Suppressor macrophage treated with lipopolysaccharide for 4 hours (primary cell): ENCODE data around the gene ZMYM4.
A peak's percentile ranks its signal among the peaks of the same experiment; 100 is the strongest.
"Not testable (repeated sequence)": the region's sequence is repeated elsewhere in the genome, so short reads cannot be mapped to it uniquely, and the experiment has no call there.

ENCODE experiments used
- DNase-seq: peaks from one replicate; pipeline ENCODE4 v3.0.0-alpha.2; 2020

ZMYM4 gene

DNA sequence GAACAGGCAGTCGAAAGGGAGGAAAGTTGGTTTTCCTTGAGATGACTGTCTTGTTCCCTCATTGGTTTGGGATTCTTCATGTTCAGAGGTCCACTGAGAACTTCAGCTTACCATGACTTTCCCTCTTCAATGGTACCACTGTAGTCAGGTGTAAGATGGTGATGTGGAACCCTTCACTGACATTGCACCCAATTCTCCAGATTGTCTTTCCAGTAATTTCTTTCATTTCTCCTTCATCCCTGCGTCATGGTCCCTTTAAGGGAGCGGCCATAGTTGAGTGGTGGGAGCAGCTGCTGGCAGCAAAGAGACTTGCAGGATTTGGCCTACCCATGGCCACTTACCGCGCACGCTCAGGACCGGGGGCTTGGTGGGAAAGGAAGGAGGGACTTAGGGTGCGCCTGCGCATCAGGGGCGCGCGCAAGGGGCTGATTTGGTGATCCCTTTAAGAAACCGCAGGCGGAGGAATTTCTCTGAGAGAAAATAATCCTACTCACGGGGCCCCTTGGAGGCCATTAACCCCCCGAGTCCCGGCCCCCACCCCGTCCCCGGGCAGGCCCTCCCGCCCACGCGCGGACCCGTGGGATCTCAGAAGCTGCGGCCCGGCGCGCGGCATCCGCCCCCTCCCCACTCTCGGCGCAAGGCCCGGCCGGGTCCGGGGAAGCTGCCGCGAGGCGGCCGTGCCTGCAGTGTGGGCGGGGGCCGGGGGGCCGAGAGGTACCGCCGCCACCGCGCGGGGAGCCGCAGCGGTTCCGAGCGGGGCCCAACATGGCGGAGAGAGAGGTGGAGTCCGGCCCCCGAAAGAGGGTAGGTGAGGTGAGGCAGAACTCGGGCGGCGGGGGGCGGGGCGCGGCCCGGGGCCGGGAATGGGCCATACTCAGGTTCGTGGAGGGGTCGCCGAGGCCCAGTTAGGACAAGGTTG lies at the start of gene ZMYM4:
Gene ZMYM4, plus strand, starts transcription at position 428 of the 919 bp plus-strand sequence. Its CDS starts 338 bp downstream, at position 766.
- DNase-seq, result peak; percentile 98

GRCh38 chr1:35220976-35221375 lies 47.5 kb upstream of the ZMYM4 start:
- no peak for DNase-seq

- no peak for DNase-seq
These were observed 46.0 kb upstream of the ZMYM4 start for GRCh38 chr1:35222322-35223083.

GRCh38 chr1:35223084-35223630 lies 45.4 kb upstream of the ZMYM4 start:
- no peak for DNase-seq

GRCh38 chr1:35226546-35226945 lies 42.0 kb upstream of the ZMYM4 start:
- no peak for DNase-seq

DNA sequence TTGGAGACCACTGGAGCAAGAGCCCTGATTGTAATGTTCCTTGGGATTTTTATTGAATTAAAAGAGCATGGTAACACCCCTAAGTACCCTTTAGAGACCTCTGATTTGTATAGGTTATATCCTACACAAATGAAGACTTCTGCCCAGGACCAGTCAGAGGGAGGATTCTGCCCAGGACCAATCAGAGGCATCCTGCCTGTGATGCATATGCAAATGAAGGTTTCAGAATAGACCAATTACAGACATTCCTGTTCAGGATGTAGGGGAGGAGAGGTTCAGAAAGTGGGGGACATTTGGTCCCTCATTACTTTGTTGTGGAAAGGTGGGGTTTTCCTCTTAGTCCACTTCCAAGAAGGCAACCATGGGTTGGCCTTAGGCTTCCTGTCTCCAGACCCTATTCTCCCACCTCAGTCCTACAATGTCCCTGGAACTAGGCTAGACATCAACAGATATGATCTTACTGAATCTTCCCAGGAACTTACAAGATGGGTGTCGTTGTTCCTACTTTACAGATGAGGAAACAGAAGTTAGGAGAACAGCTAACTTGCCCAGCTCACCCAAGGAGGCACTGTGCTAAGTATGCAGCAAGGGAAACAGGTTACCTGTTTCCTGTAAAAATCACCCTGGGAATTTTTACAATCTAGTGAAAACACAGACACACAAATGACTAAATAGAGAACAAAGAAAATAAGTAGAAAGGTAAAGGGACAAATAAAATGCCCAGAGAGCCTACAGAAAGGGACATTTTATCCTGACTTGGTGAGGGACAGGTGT lies 38.7 kb upstream of the ZMYM4 start:
- DNase-seq, result no peak

DNA sequence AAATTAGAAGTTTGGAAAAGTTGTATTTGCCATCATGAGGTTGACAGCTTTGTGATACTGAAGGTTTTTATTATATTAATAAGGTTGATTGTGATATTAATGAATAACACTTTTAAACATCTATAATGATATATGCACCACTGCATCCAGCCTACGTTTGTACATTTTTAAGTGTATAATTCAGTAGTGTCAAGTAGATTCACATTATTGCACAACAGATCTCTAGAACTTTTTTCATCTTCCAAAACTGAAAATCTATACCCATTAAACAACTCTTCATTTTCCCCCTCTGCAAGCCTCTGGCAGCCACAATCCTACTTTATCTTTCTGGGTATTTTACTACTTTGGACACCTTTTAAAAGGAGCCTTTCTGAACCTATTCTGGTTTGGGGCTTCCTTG lies 37.2 kb upstream of the ZMYM4 start:
- no peak for DNase-seq

DNA sequence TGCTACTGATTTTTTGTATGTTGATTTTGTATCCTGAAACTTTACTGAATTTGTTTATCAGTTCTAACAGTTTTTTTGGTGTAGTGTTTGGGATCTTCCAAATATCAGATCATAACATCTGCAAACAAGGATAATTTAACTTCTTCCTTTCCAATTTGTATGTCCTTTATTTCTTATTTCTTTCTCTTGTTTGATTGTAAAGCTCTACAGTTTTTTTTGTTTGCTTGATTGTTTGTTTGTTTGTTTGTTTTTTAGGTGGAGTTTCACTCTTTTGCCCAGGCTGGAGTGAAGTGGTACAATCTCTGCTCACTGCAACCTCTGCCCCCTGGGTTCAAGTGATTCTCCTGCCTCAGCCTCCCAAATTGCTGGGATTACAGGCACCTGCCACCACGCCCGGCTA lies 31.7 kb upstream of the ZMYM4 start:
- not testable (repeated sequence) for DNase-seq

DNA sequence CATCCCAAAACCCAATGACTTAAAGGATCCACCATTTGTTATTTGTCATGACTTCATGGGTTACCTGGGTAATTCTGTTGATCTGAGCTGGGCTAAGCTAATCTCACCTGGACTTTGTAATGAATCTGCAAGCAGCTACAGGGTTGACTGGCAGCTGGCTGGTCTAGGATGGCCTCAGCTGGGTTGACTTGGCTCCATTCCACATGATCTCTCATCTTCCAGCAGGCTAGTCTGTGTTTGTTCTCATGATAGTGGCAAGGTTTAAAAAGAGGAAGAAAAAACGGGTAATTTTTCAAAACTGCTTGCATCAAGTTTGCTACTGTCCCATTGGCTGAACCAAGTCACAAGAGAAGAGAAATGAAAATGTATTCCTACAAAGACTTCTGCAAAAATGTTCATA lies 24.8 kb upstream of the ZMYM4 start:
- DNase-seq, result peak; percentile 84

- DNase-seq, result no peak
These were observed 21.3 kb upstream of the ZMYM4 start for GRCh38 chr1:35247256-35247655.

- no peak for DNase-seq
These were observed 14.6 kb upstream of the ZMYM4 start for GRCh38 chr1:35253941-35254340.

DNA sequence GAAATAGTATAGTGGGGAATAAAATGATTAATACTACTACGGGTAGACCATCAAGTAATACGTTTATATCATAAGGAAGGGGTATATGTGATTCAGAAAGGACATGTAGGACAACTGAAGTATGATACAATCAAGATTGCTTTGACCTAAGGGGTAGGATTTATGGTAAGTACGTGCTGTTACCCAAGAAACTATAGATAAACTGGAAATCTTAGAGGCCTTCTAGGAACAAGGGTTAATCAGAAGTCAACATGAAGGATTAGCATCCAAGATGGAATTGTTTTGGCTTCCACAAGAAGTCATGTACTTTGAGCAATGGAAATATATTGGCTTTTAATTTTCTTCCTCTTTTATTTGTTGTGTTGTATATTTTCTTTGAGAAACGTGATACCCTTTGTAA lies 13.2 kb upstream of the ZMYM4 start:
- no peak for DNase-seq

- no peak for DNase-seq
These were observed 8.9 kb upstream of the ZMYM4 start for GRCh38 chr1:35259561-35259960.

GRCh38 chr1:35261412-35262120 lies 6.9 kb upstream of the ZMYM4 start:
- no peak for DNase-seq

- DNase-seq, result no peak
These were observed 4.5 kb upstream of the ZMYM4 start for GRCh38 chr1:35264035-35264434.

DNA sequence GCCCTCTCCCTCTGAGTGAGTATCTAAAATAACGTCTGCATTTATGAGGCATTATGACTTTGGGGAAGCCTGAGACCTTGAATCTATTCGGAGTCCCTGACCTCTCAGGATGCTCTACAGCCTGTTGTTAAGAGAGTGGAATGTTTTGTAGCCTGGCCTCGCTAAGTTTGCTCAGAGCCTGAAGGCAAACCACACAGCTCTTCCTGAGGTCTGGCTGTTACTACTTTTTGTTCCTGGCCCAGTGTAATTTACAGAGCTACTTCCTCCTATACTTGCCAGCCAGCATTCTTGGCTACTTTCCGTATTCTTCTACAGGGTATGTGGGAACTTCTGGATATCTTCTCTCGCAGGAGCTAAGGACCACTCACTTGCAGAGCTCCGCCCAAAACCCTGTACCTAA lies 3.6 kb upstream of the ZMYM4 start:
- peak; percentile 46 for DNase-seq

DNA sequence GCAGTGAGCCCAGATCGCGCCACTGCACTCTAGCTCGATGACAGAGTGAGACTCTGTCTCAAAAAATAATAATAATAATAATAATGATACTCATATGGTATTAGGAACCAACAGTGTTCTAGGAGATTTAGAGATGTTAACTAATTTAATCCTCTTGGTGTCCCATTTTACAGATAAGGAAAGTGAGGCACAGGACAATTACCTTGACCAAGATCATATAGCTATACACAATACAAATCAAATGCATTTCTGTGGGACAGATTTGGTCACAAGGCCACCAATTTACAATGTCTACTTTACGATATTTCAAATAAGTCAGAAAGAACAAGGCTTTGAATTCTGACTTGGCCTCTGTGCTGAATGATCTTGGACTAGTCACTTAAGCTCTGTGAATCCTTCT lies 2.2 kb upstream of the ZMYM4 start:
- no peak for DNase-seq

- peak; percentile 30 for DNase-seq
These were observed 886 bp downstream of the ZMYM4 start for GRCh38 chr1:35269201-35269988.

DNA sequence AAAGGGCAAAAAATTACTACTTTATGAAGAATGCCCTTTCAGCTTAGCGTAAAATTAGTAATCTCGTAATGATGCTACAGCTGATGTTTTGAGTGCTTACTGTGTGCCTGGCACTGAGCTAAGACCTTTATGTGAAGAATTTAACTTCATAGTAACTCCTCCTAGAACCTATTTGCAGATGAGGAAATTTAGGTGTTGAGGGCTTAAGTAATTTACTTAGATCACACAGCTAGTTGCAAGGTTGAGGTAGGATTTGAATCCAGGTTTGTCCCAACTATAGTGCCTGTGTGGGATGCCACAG lies 1.4 kb downstream of the ZMYM4 start:
- DNase-seq, result no peak

DNA sequence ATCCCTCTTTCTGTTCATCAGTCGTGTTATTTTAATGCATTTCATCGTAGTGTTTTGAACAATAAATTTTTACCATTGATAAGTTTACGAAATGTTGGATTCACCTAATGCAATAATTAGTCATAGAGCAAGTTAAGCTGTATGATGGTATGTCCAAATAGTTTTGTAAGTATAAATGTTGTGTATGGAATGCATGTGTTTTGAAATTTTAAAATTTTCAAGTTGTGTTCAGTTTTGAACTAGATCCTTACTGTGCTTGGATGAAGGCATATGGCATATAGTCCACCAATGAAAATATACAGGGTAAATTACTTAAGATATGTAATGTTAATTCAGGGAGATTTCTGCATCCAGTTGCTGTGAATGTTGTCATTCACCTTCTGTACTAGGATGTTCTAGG lies 2.3 kb downstream of the ZMYM4 start:
- DNase-seq, result peak; percentile 31

- DNase-seq, result no peak
These were observed 5.7 kb downstream of the ZMYM4 start for GRCh38 chr1:35274197-35274596.
